ENCODE results near the gene CMTM1.

Gene CMTM1

GRCh38 chr16:66538910-66539309, 27.3 kb upstream of the CMTM1 start:
- no peak for DNase-seq

- DNase-seq: no peak
Measured at GRCh38 chr16:66539623-66540469, 26.4 kb upstream of the CMTM1 start.

- no peak for DNase-seq
Measured at GRCh38 chr16:66541388-66542355, 24.6 kb upstream of the CMTM1 start.

GRCh38 chr16:66542396-66542795, 23.8 kb upstream of the CMTM1 start:
- no peak for DNase-seq

GRCh38 chr16:66543541-66543940, 22.7 kb upstream of the CMTM1 start:
- DNase-seq: no peak

- no peak for DNase-seq
Measured at GRCh38 chr16:66544016-66544757, 22.1 kb upstream of the CMTM1 start.

GRCh38 chr16:66547101-66547989, 18.9 kb upstream of the CMTM1 start:
- no peak for DNase-seq

- DNase-seq: no peak
Measured at GRCh38 chr16:66548068-66548467, 18.2 kb upstream of the CMTM1 start.

- DNase-seq: no peak
Measured at GRCh38 chr16:66548868-66549267, 17.4 kb upstream of the CMTM1 start.

- peak in 51 of 58 donors; percentile 27 to 87 (median 67) for DNase-seq
Measured at GRCh38 chr16:66549284-66550131, 16.7 kb upstream of the CMTM1 start, which contains the start of gene TK2. Gene TK2, minus strand, starts transcription at chr16:66550122. Its CDS starts 61 bp downstream, at chr16:66550061.

GRCh38 chr16:66551348-66551759, 14.9 kb upstream of the CMTM1 start:
- peak in 2 of 58 donors; percentile 6 to 7 for DNase-seq

GRCh38 chr16:66551788-66552285, 14.4 kb upstream of the CMTM1 start:
- DNase-seq: peak in 3 of 58 donors; percentile 38 to 60 (median 42)

- DNase-seq: peak; percentile 31 to 91 (median 83)
Measured at GRCh38 chr16:66552286-66553177, 13.7 kb upstream of the CMTM1 start, which contains the start of gene CKLF. Gene CKLF, plus strand, starts transcription at chr16:66552576. Its CDS starts 140 bp downstream, at chr16:66552716.

GRCh38 chr16:66553223-66553622, 13.0 kb upstream of the CMTM1 start:
- DNase-seq: no peak

- no peak for DNase-seq
Measured at GRCh38 chr16:66554021-66554420, 12.2 kb upstream of the CMTM1 start.

- DNase-seq: no peak
Measured at GRCh38 chr16:66554495-66554894, 11.7 kb upstream of the CMTM1 start.

GRCh38 chr16:66560107-66560506, 6.1 kb upstream of the CMTM1 start:
- DNase-seq: no peak

All from anterior cingulate cortex (tissue), 58 donors.